Coronary artery (tissue), 2 donors: ENCODE data around the gene CSNK2A1.

ENCODE experiments used
- DNase-seq: peaks from one replicate; pipeline ENCODE4 v3.0.0-alpha.2; 2017; ENCODE audit warnings: low spot score
- H3K27ac ChIP-seq, 2 donors: fragments of 200-600 bp; sonication (generic); one replicate each; pipeline ENCODE4 v1.5.1; 2016 to 2019
- H3K4me3 ChIP-seq: fragments of 200-600 bp; sonication (generic); 2 replicates; pipeline ENCODE4 v1.5.1; 2016; ENCODE audit warnings: mild to moderate bottlenecking, moderate library complexity
- CTCF ChIP-seq: fragments of 200-600 bp; sonication (generic); IDR thresholded peaks from one replicate; pipeline ENCODE4 v1.5.1; 2019; ENCODE audit warnings: antibody characterized with exemption

CSNK2A1 gene

GRCh38 chr20:507761-508332 is 35.7 kb downstream of the CSNK2A1 start:
- DNase-seq: no peak
- Histone ChIP-seq H3K27ac (no peak overlapping the region), H3K4me3 (no peak overlapping the region)
- no peak for TF ChIP-seq CTCF

GRCh38 chr20:507006-507758 is 36.4 kb downstream of the CSNK2A1 start:
- Histone ChIP-seq H3K27ac (no peak overlapping the region), H3K4me3 (no peak overlapping the region)
- no peak for TF ChIP-seq CTCF
- DNase-seq: no peak

- H3K27ac ChIP-seq: no peak overlapping the region
Observed at GRCh38 chr20:504632-505075, 38.9 kb downstream of the CSNK2A1 start.

GRCh38 chr20:503048-503737 is 40.4 kb downstream of the CSNK2A1 start:
- Histone ChIP-seq H3K27ac (no peak overlapping the region), H3K4me3 (no peak overlapping the region)
- no peak for DNase-seq
- TF ChIP-seq CTCF: no peak

More at GRCh38 chr20:504632-505075, 38.9 kb downstream of the CSNK2A1 start:
- no peak overlapping the region for H3K4me3 ChIP-seq
- no peak for DNase-seq
- TF ChIP-seq CTCF: no peak

- Histone ChIP-seq H3K27ac (no peak overlapping the region), H3K4me3 (no peak overlapping the region)
- DNase-seq: no peak
- no peak for TF ChIP-seq CTCF
Observed at GRCh38 chr20:497979-498378, 45.6 kb downstream of the CSNK2A1 start.

GRCh38 chr20:496126-496696 is 47.4 kb downstream of the CSNK2A1 start:
- Histone ChIP-seq H3K27ac (no peak overlapping the region), H3K4me3 (no peak overlapping the region)
- no peak for DNase-seq
- no peak for TF ChIP-seq CTCF
